HG03460 (cell line): ENCODE results near the gene HSPA12A.

Experiments used
- ATAC-seq: cut with Tn5 transposase; IDR thresholded peaks from one replicate; pipeline ENCODE4 v1.9.1; 2021; ENCODE audit not compliant: unreplicated experiment

Gene HSPA12A

DNA sequence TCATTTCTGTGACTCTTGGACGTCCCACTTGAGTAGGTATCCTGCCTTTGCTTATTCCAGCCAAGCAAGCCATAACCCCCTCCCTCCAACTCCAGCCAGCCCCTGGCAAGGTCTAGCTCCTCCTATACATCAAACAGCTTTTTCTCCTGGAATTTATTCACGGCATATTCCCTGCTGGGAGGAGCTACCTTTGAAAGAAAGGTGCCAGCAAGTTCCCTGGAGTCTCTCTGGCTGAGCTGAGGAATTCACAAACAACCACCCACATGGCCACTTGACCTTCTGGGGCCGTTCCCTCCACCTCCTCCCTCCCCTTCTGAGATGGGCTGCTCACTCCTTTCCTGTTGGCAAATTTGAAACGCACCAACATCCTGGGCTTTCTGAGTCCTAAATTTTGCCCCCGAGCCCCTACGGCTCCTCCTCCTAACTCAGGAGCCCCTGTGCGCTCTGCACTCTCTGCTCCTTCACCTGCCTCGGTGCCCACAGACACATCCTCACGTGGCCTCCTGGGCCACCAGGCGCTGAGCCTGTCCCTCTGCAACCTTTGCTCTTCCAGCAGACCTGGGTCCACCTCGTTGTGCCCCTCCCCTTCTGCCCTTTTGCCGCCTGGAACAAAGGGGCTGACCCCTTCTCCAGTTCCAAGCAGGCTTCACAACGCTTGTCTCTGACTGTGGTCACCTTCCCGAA is 48.0 kb downstream of the HSPA12A start:
- no peak for ATAC-seq

DNA sequence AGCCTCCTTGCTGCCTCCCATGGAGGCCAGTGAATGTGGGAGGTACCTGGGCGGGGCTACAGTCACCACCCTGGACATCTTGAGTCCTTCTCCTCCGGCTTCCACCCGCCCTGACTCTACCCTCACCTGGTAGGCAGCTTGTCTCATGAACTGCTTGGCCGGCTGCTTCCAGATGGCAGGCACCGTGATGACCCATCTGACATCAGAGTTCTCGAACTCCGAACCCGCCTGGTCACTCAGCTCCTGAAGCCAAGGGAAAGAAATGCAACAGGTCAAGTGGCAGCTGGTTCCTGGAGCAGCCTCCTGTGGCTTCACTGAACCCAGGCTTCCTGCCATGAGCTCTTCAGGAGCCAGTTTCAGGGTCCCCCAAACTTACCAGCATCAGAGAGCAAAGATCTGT is 50.1 kb downstream of the HSPA12A start:
- no peak for ATAC-seq

DNA sequence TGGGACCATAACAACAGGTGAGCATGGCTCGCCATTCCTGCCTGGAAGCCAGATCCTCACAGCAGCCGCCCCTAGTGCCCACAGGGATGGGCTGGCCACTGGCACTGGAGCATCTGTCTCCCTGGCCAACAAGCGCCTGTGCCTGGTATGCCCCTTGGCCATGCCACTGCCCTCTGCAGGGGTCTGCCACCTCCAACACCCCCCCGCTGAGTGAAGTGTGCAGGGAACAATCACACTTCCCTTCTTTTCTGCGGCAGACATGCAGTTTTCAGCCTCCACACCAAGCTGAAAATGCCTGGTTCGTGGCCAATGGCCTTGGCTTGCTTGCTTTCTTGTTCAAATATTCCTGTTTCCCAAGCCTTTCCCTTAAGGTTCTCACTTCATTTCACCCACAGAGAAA is 50.7 kb downstream of the HSPA12A start:
- ATAC-seq: no peak

DNA sequence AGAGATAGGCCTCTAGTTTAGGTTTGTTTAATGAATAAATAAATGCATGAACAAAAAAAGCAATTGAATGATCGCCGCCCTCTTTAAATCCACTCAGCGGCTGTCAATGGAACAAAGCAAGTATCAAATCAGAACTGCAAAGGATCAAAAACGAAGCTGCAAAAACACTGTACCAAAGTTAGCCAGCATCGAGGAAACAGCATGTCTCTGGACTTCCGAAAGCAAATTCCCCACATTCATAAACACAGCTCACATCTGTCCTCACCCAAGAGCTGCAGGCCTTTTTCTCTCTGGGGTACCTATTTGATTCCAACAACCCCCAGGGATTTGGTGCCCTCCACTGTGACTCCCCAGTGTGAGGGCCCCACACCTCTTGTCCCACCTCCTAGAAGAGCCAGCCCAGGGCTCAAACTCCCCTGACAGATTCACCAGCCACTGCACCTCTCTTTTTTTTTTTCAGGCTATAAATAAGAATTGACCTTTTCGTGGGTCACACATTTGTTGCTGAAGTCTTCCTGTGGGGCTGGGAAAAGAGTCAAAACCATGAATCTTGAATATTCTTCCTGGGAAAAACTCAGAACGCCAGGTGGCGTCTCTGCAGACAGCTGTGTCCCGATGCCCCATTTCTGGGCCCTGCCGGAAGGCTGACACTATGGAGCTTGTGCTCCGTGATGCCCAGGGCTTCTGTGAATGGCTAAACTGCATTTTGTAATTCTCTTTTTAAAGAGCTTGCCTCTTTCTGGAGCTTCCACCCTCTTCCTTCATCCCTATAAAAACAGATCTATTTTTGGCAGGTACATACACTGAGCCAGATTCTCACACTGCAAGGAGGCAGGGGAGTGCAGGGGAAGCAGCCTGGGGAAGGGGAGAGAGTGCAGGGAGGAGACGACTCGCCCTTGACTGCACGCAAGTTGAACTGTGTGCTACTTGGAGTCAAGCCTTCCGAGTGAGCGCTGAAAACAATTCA is 51.7 kb downstream of the HSPA12A start:
- no peak for ATAC-seq

DNA sequence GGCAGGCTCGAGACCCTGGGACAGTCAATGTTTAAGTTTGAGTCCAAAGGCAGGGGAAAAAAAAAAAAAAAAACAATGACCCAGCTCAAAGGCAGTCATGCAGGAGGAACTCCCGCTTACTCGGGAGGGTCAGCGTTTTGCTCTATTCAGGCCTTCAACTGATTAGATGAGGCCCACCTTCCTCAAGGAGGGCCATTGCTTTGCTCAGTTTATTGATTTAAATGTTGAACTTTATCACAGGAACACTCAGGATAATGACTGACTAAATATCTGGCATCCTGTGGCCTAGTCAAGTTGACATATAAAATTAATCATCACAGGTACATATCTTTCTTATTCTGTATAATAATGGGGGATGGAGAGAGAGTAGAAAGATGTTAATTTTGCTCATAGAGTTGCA is 52.6 kb downstream of the HSPA12A start:
- ATAC-seq: no peak

DNA sequence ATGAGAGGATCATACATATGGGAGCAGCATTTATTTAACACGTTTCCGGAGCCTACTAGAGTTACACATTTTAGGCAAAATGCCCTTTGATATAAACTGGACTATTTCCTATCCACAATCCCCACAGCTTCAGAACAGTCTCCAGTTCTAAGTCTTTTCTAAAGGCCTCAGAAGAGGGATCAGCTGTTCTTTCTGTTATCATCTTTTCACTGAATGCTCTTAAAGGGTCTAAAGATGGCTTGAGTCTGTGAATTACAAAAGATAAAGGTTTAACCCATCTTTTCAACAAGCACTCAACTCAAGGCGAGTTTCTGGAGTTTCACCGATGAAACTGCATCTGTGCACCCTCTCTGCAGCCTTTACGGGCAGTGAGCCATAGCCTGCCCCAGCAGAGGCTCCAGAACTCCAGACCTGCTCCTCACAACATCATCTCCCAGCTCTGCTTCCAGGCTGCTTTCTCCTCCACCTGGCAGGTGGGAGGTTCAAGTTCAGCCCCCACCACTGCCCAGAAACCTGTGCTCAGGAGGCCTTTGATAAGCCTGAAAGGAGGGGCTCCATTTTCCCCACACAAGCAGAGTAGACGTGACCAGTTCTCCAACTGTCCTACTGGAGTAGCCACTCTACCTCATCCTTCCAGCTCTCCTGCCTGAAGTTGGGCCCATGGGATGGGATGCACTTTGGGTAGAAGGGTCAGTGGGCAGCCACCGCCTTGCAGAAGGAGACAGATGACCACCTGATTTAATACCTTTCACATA is 53.4 kb downstream of the HSPA12A start:
- ATAC-seq: no peak

DNA sequence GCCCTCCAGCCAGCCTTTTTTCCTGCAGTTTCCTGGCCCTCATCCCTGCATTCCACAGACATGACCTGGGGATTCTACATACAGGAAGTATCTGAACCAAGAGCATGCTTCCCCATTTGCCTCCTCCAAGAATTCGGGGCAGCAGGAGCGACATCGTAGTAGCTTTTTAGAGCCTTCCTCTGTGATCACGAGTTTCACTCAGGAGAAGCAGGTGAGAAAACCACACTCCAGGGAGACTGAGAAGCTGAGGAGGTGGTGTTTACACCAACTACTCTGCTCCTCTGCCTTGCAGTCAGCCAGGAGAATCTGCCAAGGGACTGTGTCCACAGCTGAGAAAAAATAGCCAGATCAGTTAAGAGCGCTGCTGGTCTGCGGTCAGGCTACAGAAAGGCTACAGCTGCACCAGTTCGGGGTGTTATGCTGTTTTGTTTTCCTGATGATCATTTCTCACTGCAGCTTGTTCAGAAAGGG is 54.1 kb downstream of the HSPA12A start:
- ATAC-seq: no peak

DNA sequence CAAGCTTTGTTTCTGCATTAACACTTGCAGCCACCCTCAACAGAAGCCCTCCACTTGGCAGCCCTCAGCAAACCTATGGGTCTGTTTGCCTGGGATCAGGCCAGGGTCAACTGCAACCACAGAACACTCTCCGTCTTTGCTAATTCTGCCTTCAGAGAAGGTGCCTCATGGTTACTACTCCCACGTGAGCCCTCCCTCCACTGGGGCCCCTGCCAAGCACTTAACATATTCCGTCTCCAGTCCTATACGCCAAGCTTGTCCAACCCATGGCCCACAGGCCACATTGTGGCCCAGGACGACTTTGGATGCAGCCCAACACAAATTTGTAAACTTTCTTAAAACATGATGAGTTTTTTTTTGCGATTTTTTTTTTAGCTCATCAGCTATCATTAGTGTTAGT is 54.7 kb downstream of the HSPA12A start:
- ATAC-seq: no peak

DNA sequence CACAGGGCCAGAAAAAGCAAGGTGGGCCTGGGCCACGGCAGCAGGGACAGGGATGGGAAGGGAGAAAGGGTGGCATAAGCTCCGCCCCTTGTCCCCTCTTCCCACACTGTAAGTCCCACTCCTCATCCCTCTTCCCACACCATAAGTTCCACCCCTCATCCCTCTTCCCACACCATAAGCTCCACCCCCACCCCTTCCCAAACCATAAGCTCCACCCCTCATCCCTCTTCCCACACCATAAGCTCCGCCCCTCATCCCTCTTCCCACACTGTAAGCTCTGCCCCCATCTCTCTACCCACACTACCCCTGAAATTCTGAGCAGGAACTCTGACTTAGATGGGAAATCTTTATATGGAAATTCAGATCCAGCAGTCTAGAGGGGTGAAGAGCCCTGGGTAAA is 55.7 kb downstream of the HSPA12A start:
- no peak for ATAC-seq

DNA sequence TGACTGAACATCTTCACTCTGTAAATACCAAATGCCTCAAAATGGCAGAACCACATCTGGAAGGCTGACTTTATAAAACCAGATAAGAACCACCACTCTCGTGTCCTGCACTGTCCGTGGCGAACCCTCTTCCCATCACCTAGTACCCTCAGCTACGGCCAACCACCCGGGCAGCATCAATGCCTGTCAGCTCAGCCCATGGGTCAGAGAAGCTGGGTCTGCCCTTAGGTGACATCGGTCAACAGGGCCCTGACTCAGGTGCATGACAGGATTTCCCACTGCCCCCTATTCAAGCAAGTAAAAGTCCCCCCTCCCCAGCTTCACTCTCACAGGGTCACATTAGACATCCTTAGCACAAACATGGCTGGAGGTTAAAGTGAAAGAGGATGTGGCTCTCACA is 56.6 kb downstream of the HSPA12A start:
- no peak for ATAC-seq

DNA sequence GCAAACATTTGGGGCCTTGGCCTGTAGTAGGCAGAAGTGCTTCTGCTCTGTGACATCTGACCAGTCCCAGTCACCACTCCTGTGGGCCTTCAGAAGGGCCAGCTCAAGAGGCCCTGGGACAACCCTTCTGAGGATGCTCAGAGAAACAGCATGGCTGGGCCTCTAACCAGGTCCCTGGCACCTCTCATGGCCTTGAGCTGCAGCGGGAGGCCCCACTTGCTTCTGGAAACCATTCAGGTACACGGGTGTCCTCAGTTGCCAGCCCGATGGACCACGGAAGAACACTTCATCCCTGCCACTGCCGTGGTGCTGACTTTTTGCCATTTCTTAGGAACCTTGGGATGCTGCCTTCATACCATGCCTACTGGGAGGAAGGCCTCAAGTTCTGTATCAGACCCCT is 57.6 kb downstream of the HSPA12A start:
- no peak for ATAC-seq

DNA sequence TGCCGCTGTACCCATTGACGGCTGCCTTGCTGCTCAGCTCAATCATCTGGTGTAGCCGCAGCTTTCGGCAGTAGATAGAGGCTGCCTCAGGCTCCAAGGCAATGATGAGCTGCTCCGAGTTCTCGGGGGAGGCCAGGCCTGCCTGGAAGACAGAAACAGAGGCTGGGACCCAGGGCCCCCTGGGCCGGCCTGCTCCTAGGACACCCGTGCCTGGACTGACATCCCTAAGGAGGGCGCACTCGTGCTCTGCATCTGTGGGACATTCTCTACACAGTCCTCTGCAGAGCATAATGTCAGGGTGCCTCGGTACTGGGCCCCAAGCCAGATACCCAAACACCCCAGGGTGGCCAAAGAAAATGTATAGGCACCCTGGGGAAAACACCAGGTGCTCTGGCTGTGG is 58.5 kb downstream of the HSPA12A start:
- ATAC-seq: no peak

DNA sequence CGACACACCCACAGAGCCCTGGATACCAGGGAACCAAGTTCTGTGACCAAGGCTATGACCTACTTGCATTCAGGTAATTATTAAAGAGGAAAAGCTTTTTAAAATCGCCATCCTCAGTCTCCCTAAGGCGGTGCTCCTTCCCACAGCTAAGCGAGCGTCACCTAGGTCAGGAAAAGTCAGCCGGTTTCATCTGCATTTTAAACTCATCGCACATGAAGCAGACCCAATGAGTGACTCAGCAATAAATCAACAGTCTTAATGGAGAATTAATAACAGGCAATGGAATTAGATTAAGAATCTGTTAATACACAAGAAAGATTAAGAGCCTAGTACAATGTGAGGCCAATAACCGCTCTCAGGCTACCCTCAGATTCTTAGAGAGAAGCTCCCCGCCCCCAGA is 59.2 kb downstream of the HSPA12A start:
- no peak for ATAC-seq

DNA sequence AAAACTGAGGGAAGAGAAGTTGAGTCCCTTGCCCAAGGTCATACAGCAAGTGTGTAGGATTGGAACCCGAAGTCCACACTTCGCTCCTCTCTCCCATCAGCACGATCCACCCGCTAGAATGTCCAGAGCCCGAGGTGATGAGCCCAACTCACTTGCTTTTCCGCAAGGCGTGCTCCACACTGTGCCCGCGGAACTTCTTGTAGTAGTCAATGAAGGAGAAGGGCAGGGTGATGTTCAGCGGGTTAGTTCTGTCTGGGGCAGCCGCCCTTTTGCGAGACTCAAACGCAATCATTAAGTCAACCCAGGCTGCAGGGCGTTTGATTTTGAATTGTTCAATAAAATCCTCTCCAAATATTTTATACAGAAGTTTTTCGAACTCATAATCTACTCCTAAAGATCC is 63.0 kb downstream of the HSPA12A start:
- ATAC-seq: no peak

DNA sequence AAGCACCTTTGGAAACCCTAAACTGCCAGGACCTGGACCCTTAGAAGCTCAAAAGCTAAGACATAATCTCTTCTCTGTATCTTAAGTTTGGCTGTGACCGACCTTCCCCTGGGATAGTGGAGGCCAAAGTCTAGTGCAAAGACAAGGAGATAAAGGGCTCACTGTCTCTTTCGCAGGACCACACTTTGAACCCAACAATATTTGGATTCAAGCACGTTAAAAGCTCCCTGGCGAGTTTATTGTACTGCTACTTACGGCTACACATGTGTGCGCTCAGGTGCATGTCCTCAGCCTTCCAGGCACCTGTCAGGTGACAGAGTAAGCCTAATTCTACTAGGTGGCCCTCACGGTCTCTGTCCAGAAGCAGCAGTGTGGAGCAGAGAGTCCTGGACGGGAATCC is 65.7 kb downstream of the HSPA12A start:
- no peak for ATAC-seq

DNA sequence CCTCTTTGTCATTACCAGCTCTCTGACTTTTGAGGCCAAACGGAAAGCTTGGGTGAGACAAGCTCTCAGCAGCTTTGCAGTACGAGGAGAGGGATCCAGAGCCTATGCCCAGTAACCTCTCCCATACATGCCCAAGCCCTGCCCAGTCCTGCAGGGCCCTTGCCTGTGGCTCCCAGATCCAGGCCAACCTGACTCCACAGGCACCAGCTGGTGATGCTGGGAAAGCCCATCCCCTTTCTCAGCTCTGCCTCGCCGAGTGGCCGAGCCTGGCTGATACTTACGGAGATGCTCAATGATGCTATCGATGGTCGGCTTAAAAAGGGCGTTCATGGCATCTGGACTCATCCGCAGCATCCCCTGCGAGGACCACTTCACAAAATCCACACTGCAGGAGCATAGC is 66.2 kb downstream of the HSPA12A start:
- no peak for ATAC-seq

DNA sequence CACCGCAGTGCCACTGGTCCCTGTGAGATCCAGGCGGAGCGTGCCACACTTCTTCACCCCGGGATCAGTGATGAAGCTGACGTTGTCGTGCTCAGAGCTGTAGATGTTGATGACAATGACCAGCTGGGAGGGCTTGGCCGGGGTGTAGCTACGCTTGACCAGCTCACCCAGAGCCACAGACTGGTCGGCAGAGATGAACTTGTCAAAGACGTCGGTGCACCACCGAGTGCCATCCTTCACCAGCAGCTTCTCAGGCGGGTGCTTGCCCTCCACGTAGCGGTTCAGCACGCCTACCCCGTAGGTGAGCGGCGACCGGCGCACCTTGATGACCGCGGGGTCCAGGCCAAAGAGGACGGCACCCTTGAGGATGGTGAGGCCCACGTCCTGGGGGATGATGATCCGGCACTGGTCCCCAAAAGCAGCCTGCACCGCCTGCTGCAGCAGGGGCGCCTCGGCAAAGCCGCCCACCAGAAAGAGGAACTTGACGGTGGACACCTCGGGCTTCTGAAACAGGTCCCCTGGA is 67.4 kb downstream of the HSPA12A start:
- no peak for ATAC-seq

DNA sequence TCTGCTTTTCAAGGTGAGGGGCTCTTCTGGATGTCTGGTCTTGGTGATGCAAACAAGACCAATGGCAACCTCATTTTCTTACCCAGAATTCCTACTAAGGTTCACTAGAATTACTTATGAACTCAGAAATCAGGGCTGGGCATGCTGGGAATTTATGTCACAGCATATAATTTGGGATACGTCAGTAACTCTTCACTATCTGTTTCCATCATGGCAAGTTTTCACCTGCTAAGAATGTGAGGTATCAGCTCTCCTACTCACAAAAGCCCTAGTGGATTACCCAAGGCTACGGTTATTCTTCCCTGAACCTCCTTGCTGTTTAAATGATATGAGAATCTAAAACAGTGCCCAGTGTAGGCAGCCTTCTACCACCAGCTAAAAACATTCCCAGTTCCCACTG is 68.5 kb downstream of the HSPA12A start:
- no peak for ATAC-seq

DNA sequence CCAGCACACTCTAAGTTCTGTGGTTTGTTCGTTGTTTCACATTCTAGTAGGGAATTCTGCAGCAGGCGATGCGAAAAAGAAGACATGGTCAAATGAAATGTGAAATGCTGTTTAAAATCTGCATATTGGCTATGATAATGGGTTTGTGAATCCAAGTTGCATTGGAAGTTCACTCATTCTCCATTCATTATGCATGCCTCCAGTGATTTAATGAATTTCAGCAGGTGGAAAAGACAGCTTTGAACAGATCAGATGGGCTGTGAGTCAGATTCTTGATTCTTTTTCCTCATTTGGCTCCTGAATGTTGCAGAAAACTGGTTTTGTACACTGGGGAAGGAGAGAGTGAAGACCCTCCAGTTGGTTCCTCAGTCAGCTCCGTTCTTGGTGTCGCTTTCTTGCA is 69.5 kb downstream of the HSPA12A start:
- ATAC-seq: no peak

DNA sequence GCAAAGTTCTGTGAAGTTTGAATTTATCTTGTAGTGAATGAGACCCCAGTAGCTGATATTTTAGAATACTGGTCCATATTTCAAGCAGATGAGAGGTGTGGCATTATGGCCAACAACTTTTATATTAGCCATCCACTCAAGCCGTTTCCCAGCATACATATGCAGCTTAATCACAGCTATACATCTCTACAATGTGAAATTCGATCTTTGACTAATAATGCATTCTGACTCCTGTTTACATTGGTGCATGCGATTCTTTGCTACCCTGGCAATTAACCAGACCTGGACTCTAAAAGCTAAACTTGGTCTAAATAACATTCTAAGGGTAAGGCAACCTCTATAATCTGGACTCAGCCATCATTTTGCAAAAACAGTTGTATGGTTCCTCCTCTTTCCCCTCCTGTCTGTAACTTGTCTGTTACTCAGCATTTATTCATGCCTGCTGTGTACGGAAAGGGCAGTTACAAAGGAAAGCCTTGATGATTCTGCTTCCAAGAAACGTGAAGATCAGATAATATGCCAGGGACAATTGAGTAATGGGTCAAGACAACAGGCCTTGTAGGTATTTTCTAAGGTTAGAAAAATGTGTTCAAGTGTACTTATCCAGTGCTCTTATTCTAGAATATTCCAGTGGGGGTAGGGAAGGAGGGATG is 71.0 kb downstream of the HSPA12A start:
- no peak for ATAC-seq

DNA sequence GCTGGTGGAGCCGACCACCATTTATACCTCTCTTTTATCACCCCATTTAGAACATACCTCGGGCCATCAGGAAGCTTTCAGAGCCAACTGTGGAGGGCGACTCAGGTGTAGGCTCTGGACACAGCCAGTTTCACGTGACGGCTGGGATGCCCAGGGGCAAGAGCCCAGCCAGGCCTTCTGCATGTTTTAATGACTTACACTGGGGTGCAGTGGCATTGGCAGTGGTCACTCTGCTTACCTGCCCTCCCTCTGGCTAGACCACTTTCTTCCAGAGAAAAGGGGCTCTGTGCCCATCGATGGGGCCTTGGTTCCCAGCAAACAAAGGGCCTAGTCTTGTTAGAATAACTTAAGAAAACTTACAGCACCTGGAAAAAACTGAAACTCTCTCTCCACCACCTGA is 71.7 kb downstream of the HSPA12A start:
- ATAC-seq: no peak
